ENCODE data around the gene AIFM2. TPM values are rescaled to one million over a fixed set of nuclear protein-coding genes. Genes with fewer than 3 reads are reported as not detected.

The AIFM2 gene
- total and polyA plus RNA-seq, 2 experiments from 2014 or later = 5.7 to 8.1 TPM

- peak overlapping the region; percentile 78 for H3K27ac ChIP-seq
- H3K4me3 ChIP-seq = no peak overlapping the region; the same call in 1 of the 2 replicates
- peak overlapping the region; percentile 69 for H3K4me2 ChIP-seq (ENCODE audit: unreplicated experiment)
Measured at GRCh38 chr10:70130878-70131559, 1.6 kb downstream of the AIFM2 start.

GRCh38 chr10:70126700-70127395 lies 5.8 kb downstream of the AIFM2 start:
- Histone ChIP-seq H3K36me3 (ENCODE audit: low read depth) (no peaks in the 10 kb centered on the region), H3K4me2 (ENCODE audit: unreplicated experiment) (no peak overlapping the region), H3K9ac (no peak overlapping the region), H3K79me2 (ENCODE audit: insufficient read depth) (no peaks in the 10 kb centered on the region), H2AFZ (no peak overlapping the region), H3K9me3 (ENCODE audit: low read depth) (no peaks in the 10 kb centered on the region), H3K27ac (no peak overlapping the region), H3K4me3 (no peak overlapping the region), H4K20me1 (ENCODE audit: insufficient read depth) (no peaks in the 10 kb centered on the region), H3K27me3 (replicated peaks; ENCODE audit: insufficient read depth) (no peaks in the 10 kb centered on the region), H3K9me2 (ENCODE audit: insufficient read depth) (no peaks in the 10 kb centered on the region), H3F3A (ENCODE audit: insufficient read depth) (peaks cover 16% of the 10 kb centered on the region), H3K4me1 (ENCODE audit: insufficient read depth) (peaks cover 15% of the 10 kb centered on the region)
- no peak for TF ChIP-seq EZH2phosphoT487 (IDR thresholded peaks at IDR 0.05; ENCODE audit: insufficient read depth, low read depth)
- no peak for TF ChIP-seq EZH2 (IDR thresholded peaks at IDR 0.05; ENCODE audit: insufficient read depth, poor library complexity, severe bottlenecking)
- no peak for DNase-seq
- in situ Hi-C loops (cut with MboI) = no loop called here
- WGBS, 2 experiments (ENCODE audit: low coverage in 1 of 2, low lambda C conversion rate in 2 of 2, missing lambda C conversion rate in 2 of 2) = 94% methylated on average over 14 to 15 of the region's 15 CpGs

More at GRCh38 chr10:70130878-70131559, 1.6 kb downstream of the AIFM2 start:
- H3K9me2 ChIP-seq (ENCODE audit: insufficient read depth) = no peaks in the 10 kb centered on the region
- DNase-seq = peak; percentile 92
- no peak overlapping the region for H2AFZ ChIP-seq
- H3K27me3 ChIP-seq (replicated peaks; ENCODE audit: insufficient read depth) = no peaks in the 10 kb centered on the region
- peak overlapping the region; percentile 86 for H3K9ac ChIP-seq
- H3K36me3 ChIP-seq (ENCODE audit: low read depth) = no peaks in the 10 kb centered on the region
- 37 to 38% methylated on average over 10 of the region's 10 CpGs for WGBS, 2 experiments (ENCODE audit: low coverage in 1 of 2, low lambda C conversion rate in 2 of 2, missing lambda C conversion rate in 2 of 2)
- TF ChIP-seq EZH2phosphoT487 (IDR thresholded peaks at IDR 0.05; ENCODE audit: insufficient read depth, low read depth) (no peak), EZH2 (IDR thresholded peaks at IDR 0.05; ENCODE audit: insufficient read depth, poor library complexity, severe bottlenecking) (no peak)
- peaks cover 16% of the 10 kb centered on the region for H3F3A ChIP-seq (ENCODE audit: insufficient read depth)
- H4K20me1 ChIP-seq (ENCODE audit: insufficient read depth) = no peaks in the 10 kb centered on the region
- H3K79me2 ChIP-seq (ENCODE audit: insufficient read depth) = no peaks in the 10 kb centered on the region
- in situ Hi-C loops (cut with MboI) = no loop called here
- H3K4me1 ChIP-seq (ENCODE audit: insufficient read depth) = peaks cover 19% of the 10 kb centered on the region
- H3K9me3 ChIP-seq (ENCODE audit: low read depth) = no peaks in the 10 kb centered on the region

GRCh38 chr10:70125918-70126552 lies 6.6 kb downstream of the AIFM2 start:
- H3K4me1 ChIP-seq (ENCODE audit: insufficient read depth) = peaks cover 7% of the 10 kb centered on the region
- H3K9me3 ChIP-seq (ENCODE audit: low read depth) = no peaks in the 10 kb centered on the region

GRCh38 chr10:70124918-70125317 lies 7.7 kb downstream of the AIFM2 start:
- TF ChIP-seq EZH2phosphoT487 (IDR thresholded peaks at IDR 0.05; ENCODE audit: insufficient read depth, low read depth) = no peak
- no peak for TF ChIP-seq EZH2 (IDR thresholded peaks at IDR 0.05; ENCODE audit: insufficient read depth, poor library complexity, severe bottlenecking)
- H3K27me3 ChIP-seq (replicated peaks; ENCODE audit: insufficient read depth) = no peaks in the 10 kb centered on the region
- H3F3A ChIP-seq (ENCODE audit: insufficient read depth) = no peaks in the 10 kb centered on the region
- in situ Hi-C loops (cut with MboI) = no loop called here
- H3K4me2 ChIP-seq (ENCODE audit: unreplicated experiment) = no peak overlapping the region
- H3K27ac ChIP-seq = no peak overlapping the region
- no peak overlapping the region for H3K4me3 ChIP-seq
- H3K9me2 ChIP-seq (ENCODE audit: insufficient read depth) = no peaks in the 10 kb centered on the region
- H3K36me3 ChIP-seq (ENCODE audit: low read depth) = no peaks in the 10 kb centered on the region; the same call in 1 of the 2 replicates
- no peaks in the 10 kb centered on the region for H3K79me2 ChIP-seq (ENCODE audit: insufficient read depth)
- no peaks in the 10 kb centered on the region for H3K9me3 ChIP-seq (ENCODE audit: low read depth)
- no peak overlapping the region for H2AFZ ChIP-seq
- H3K9ac ChIP-seq = no peak overlapping the region
- H4K20me1 ChIP-seq (ENCODE audit: insufficient read depth) = no peaks in the 10 kb centered on the region
- 96 to 98% methylated on average over 3 of the region's 3 CpGs for WGBS, 2 experiments (ENCODE audit: low coverage in 1 of 2, low lambda C conversion rate in 2 of 2, missing lambda C conversion rate in 2 of 2)
- H3K4me1 ChIP-seq (ENCODE audit: insufficient read depth) = no peaks in the 10 kb centered on the region
- DNase-seq = no peak

More at GRCh38 chr10:70125918-70126552, 6.6 kb downstream of the AIFM2 start:
- Histone ChIP-seq H3K27ac (no peak overlapping the region), H3K4me2 (ENCODE audit: unreplicated experiment) (no peak overlapping the region), H3K9me2 (ENCODE audit: insufficient read depth) (no peaks in the 10 kb centered on the region), H3K36me3 (ENCODE audit: low read depth) (no peaks in the 10 kb centered on the region), H3F3A (ENCODE audit: insufficient read depth) (peaks cover 9% of the 10 kb centered on the region), H3K79me2 (ENCODE audit: insufficient read depth) (no peaks in the 10 kb centered on the region), H3K27me3 (replicated peaks; ENCODE audit: insufficient read depth) (no peaks in the 10 kb centered on the region), H3K4me3 (no peak overlapping the region), H2AFZ (no peak overlapping the region), H4K20me1 (ENCODE audit: insufficient read depth) (no peaks in the 10 kb centered on the region), H3K9ac (no peak overlapping the region)
- in situ Hi-C loops (cut with MboI) = no loop called here
- TF ChIP-seq EZH2 (IDR thresholded peaks at IDR 0.05; ENCODE audit: insufficient read depth, poor library complexity, severe bottlenecking) (no peak), EZH2phosphoT487 (IDR thresholded peaks at IDR 0.05; ENCODE audit: insufficient read depth, low read depth) (no peak)
- 91 to 95% methylated on average over 5 of the region's 5 CpGs for WGBS, 2 experiments (ENCODE audit: low coverage in 1 of 2, low lambda C conversion rate in 2 of 2, missing lambda C conversion rate in 2 of 2)
- no peak for DNase-seq

All from GM23248 (cell line).